OCI-LY1 (cell line): Measurements from ENCODE around the gene CSNK2A1.

Experiments used
- H2AFZ ChIP-seq: fragments of 200-600 bp; sonication (generic), shearing (Covaris generic); 2 replicates; pipeline ENCODE4 v1.6.0; 2014; ENCODE audit warnings: antibody characterized with exemption, mild to moderate bottlenecking, low read length
- H3F3A ChIP-seq: fragments of 200-600 bp; sonication (generic), shearing (Covaris generic); 2 replicates; pipeline ENCODE4 v1.6.0; 2014; ENCODE audit warnings: mild to moderate bottlenecking, antibody characterized with exemption, low read length, moderate library complexity; ENCODE audit not compliant: insufficient read depth
- H3K27ac ChIP-seq: fragments of 200-600 bp; sonication (generic); 2 replicates; pipeline ENCODE4 v1.5.1; 2014; ENCODE audit warnings: low read length, mixed run types, mild to moderate bottlenecking, low read depth; ENCODE audit not compliant: poor library complexity, severe bottlenecking
- H3K27me3 ChIP-seq: fragments of 200-600 bp; sonication (generic); 2 replicates; pipeline ENCODE4 v1.6.0; 2014; ENCODE audit warnings: antibody characterized with exemption, mild to moderate bottlenecking, low read length, moderate library complexity; ENCODE audit not compliant: insufficient read depth
- H3K36me3 ChIP-seq: fragments of 200-600 bp; sonication (generic); 2 replicates; pipeline ENCODE4 v1.6.1; 2014; ENCODE audit warnings: mild to moderate bottlenecking, antibody characterized with exemption, low read length, moderate library complexity, mixed read lengths; ENCODE audit not compliant: insufficient read depth
- H3K4me1 ChIP-seq: fragments of 200-600 bp; sonication (generic); 2 replicates; pipeline ENCODE4 v1.5.1; 2014; ENCODE audit warnings: mild to moderate bottlenecking, low read length, moderate library complexity; ENCODE audit not compliant: insufficient read depth, severe bottlenecking
- H3K4me2 ChIP-seq: fragments of 200-600 bp; sonication (generic), shearing (Covaris generic); 2 replicates; pipeline ENCODE4 v1.6.1; 2014; ENCODE audit warnings: low read length
- H3K4me3 ChIP-seq: fragments of 200-600 bp; sonication (generic); 2 replicates; pipeline ENCODE4 v1.5.1; 2014; ENCODE audit warnings: low read length, low read depth, mild to moderate bottlenecking, mixed read lengths; ENCODE audit not compliant: poor library complexity, severe bottlenecking
- H3K79me2 ChIP-seq: fragments of 200-600 bp; shearing (Covaris generic); 2 replicates; pipeline ENCODE4 v1.6.1; 2016; ENCODE audit warnings: mixed run types, low read length, mixed read lengths; ENCODE audit not compliant: insufficient read depth
- H3K9ac ChIP-seq: fragments of 200-600 bp; sonication (generic), shearing (Covaris generic); 2 replicates; pipeline ENCODE4 v1.6.1; 2014; ENCODE audit warnings: mild to moderate bottlenecking, low read length, mixed read lengths
- H3K9me2 ChIP-seq: fragments of 200-600 bp; sonication (generic), shearing (Covaris generic); 2 replicates; pipeline ENCODE4 v1.6.1; 2014; ENCODE audit warnings: low read depth, mild to moderate bottlenecking, low read length, mixed read lengths
- H3K9me3 ChIP-seq: fragments of 200-600 bp; shearing (Covaris generic); 2 replicates; pipeline ENCODE4 v1.6.1; 2014; ENCODE audit warnings: low read length, mixed read lengths
- H4K20me1 ChIP-seq: fragments of 200-600 bp; sonication (generic), shearing (Covaris generic); 2 replicates; pipeline ENCODE4 v1.6.0; 2016; ENCODE audit warnings: mild to moderate bottlenecking, low read length; ENCODE audit not compliant: insufficient read depth
- EZH2 ChIP-seq: fragments of 200-600 bp; sonication (generic), shearing (Covaris generic); IDR thresholded peaks from 2 replicates; pipeline ENCODE4 v1.8.0; 2017; ENCODE audit warnings: borderline replicate concordance, mixed run types, mild to moderate bottlenecking, antibody characterized with exemption, low read length, moderate library complexity, mixed read lengths
- TF ChIP-seq, protein P1 (sequence below): fragments of 200-600 bp; sonication (generic), shearing (Covaris generic); IDR thresholded peaks from 2 replicates; pipeline ENCODE4 v1.5.1; 2017; ENCODE audit warnings: mild to moderate bottlenecking, antibody characterized with exemption, low read length, moderate library complexity, mixed read lengths

The CSNK2A1 gene

DNA sequence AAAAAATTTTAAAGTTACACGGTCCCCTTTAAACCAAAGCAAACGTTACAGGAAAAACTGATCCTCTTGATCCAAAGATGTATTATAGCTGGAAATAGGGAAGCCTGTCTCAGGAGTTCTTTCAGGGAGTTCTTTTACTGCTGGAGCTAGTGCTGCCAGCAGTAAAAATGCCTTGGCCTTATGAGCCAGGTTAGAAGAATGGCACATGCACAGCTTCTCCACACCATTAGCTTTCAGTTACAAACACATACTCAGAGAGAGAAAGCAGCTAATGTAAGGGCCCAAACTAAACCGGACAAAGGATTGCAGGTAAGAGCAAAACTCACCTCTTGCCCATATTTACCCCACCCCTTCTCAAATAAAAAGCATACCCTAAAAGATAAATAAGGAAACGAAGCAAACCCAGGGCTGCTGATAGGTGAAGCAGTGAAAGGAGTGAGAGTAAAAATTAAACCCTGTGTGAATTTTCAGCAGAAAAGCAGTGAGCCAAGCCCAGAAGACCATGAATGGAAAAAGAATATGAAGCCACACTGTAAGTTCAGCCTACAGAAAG lies 100.3 kb downstream of the CSNK2A1 start:
- Histone ChIP-seq H3K9me2 (no peaks in the 10 kb centered on the region), H3F3A (no peaks in the 10 kb centered on the region), H3K9ac (no peak overlapping the region), H3K9me3 (no peaks in the 10 kb centered on the region), H3K4me2 (no peak overlapping the region), H3K4me1 (peaks cover 13% of the 10 kb centered on the region), H3K27me3 (no peaks in the 10 kb centered on the region), H3K36me3 (peaks cover 56% of the 10 kb centered on the region), H3K27ac (no peak overlapping the region), H2AFZ (no peak overlapping the region), H3K4me3 (no peak overlapping the region), H4K20me1 (no peaks in the 10 kb centered on the region), H3K79me2 (no peaks in the 10 kb centered on the region)
- TF ChIP-seq, protein P1, sequence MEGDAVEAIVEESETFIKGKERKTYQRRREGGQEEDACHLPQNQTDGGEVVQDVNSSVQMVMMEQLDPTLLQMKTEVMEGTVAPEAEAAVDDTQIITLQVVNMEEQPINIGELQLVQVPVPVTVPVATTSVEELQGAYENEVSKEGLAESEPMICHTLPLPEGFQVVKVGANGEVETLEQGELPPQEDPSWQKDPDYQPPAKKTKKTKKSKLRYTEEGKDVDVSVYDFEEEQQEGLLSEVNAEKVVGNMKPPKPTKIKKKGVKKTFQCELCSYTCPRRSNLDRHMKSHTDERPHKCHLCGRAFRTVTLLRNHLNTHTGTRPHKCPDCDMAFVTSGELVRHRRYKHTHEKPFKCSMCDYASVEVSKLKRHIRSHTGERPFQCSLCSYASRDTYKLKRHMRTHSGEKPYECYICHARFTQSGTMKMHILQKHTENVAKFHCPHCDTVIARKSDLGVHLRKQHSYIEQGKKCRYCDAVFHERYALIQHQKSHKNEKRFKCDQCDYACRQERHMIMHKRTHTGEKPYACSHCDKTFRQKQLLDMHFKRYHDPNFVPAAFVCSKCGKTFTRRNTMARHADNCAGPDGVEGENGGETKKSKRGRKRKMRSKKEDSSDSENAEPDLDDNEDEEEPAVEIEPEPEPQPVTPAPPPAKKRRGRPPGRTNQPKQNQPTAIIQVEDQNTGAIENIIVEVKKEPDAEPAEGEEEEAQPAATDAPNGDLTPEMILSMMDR, result no peak
- no peak for TF ChIP-seq EZH2

DNA sequence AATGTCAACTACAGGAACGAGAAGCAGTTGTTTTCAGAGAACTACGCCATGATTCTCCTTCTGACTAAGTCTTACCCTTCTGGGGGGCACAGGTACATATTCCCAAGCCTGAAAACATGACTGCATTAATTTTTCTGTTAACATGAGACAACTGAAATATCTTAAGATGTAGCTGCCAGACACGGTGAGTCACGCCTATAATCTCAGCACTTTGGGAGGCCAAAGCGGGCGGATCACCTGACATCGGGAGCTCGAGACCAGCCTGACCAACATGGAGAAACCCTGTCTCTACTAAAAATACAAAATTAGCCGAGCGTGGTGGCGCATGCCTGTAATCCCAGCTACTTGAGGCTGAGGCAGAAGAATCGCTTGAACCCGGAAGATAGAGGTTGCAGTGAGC lies 103.0 kb downstream of the CSNK2A1 start:
- Histone ChIP-seq H3K36me3 (peaks cover 74% of the 10 kb centered on the region), H3K27ac (no peak overlapping the region)

DNA sequence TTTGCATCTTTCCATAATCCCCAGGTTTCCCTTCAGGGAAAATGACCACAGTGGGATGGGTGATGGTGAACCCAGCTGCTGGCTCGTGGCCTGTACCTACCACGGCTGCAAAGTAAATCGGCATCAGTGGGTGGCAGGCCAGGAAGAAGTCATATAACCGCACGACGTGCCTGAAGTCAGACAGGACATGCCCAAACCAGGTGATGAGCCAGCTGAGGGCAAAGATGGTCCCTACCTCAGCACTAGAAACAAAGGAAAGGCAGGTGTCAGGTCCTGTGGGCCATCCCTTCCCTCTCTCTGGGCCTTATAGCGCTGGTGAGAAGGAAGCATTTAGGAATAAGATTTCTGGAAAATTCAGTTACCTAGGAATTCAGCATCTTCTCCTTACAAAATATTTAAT lies 103.4 kb downstream of the CSNK2A1 start:
- H3K9ac ChIP-seq, result no peak overlapping the region
- H3K27ac ChIP-seq, result no peak overlapping the region
- peaks cover 77% of the 10 kb centered on the region for H3K36me3 ChIP-seq
- H3F3A ChIP-seq, result no peaks in the 10 kb centered on the region
- TF ChIP-seq, protein P1, result no peak
- no peak for TF ChIP-seq EZH2
- H4K20me1 ChIP-seq, result no peaks in the 10 kb centered on the region
- H3K4me3 ChIP-seq, result no peak overlapping the region
- H3K9me3 ChIP-seq, result no peaks in the 10 kb centered on the region
- no peak overlapping the region for H2AFZ ChIP-seq
- no peaks in the 10 kb centered on the region for H3K27me3 ChIP-seq
- no peak overlapping the region for H3K4me2 ChIP-seq
- H3K9me2 ChIP-seq, result no peaks in the 10 kb centered on the region
- H3K4me1 ChIP-seq, result peaks cover 22% of the 10 kb centered on the region
- no peaks in the 10 kb centered on the region for H3K79me2 ChIP-seq

More for the DNA sequence above, 103.0 kb downstream of the CSNK2A1 start:
- Histone ChIP-seq H3K4me1 (peaks cover 22% of the 10 kb centered on the region), H3K9ac (no peak overlapping the region), H3K9me3 (no peaks in the 10 kb centered on the region), H3K4me2 (no peak overlapping the region), H3K27me3 (no peaks in the 10 kb centered on the region), H3K79me2 (no peaks in the 10 kb centered on the region), H3K9me2 (no peaks in the 10 kb centered on the region), H3K4me3 (no peak overlapping the region), H4K20me1 (no peaks in the 10 kb centered on the region), H3F3A (no peaks in the 10 kb centered on the region), H2AFZ (no peak overlapping the region)
- no peak for TF ChIP-seq EZH2
